K562 (cell line): ENCODE data around the gene BCAS3. TPM values are rescaled to one million over a fixed set of nuclear protein-coding genes. Genes with fewer than 3 reads are reported as not detected.
A peak's percentile ranks its signal among the peaks of the same experiment; 100 is the strongest.

ENCODE experiments used
- ATAC-seq: fragments of 200-7000 bp; cut with Tn5 transposase; 3 replicates; pipeline ENCODE4 v1.9.1; 2020; ENCODE audit warnings: moderate library complexity
- BruUV-seq: library from RNA; stranded (reverse); fragments of 400-500 nt; replicated peaks from 2 replicates; lab custom pipeline; 2021; lab: Mats Ljungman, UMichigan
- CTCF ChIA-PET: fragments of 300-600 bp; formaldehyde crosslinking; extraction: SDS; loops from one replicate; lab custom pipeline; 2021; ENCODE audit warnings: low intra/inter-chr PET ratio; lab: Yijun Ruan, JAX
- POLR2A ChIA-PET: fragments of 300-600, 350-650 bp; sonication (Branson Sonifier 250); formaldehyde crosslinking; extraction: SDS; loops from one replicate; lab custom pipeline; 2021; ENCODE audit warnings: antibody characterized with exemption, inconsistent platforms; lab: Yijun Ruan, JAX
- DNase-seq, 4 experiments: peaks; one replicate each; pipeline versions ENCODE4 v3.0.0 to v3.0.0-alpha.2; 2011 to 2018; ENCODE audit warnings: low spot score in 3 of 4, mixed read lengths in 3 of 4; ENCODE audit errors: extremely low read depth in 1 of 4
- FAIRE-seq: peaks from 2 replicates; lab custom pipeline; 2011; peaks lifted over from hg19 to GRCh38; lab: Jason Lieb, UNC
- H2AFZ ChIP-seq: 2 replicates; pipeline ENCODE4 v1.6.0; 2011; ENCODE audit warnings: low read depth, low read length, control low read depth, inconsistent platforms
- H3K27ac ChIP-seq: fragments of 200-600 bp; 3 replicates; pipeline ENCODE4 v1.8.0; 2011; ENCODE audit warnings: low read depth, mild to moderate bottlenecking, control low read depth, inconsistent platforms, low read length, moderate library complexity, mixed read lengths; ENCODE audit errors: extremely low read depth
- H3K27me3 ChIP-seq, 2 experiments: fragments of 300-600 bp in 1 of 2; 2 replicates in 1 of 2; 3 replicates in 1 of 2; pipeline versions ENCODE4 v1.6.0 to v1.8.0; 2011; ENCODE audit warnings: inconsistent platforms in 2 of 2, low read length in 2 of 2, mild to moderate bottlenecking in 1 of 2, mixed read lengths in 1 of 2, moderate library complexity in 1 of 2; ENCODE audit not compliant: control insufficient read depth in 2 of 2, insufficient read depth in 2 of 2
- H3K36me3 ChIP-seq: fragments of 300-600 bp; 3 replicates; pipeline ENCODE4 v1.8.0; 2011; ENCODE audit warnings: mild to moderate bottlenecking, low read length, inconsistent platforms; ENCODE audit not compliant: control insufficient read depth, insufficient read depth
- H3K4me1 ChIP-seq, 2 experiments: fragments of 200-600 bp in 1 of 2; replicated peaks in 1 of 2; 2 replicates in 1 of 2; 3 replicates in 1 of 2; pipeline versions ENCODE4 v1.5.1 to v1.8.0; 2011; ENCODE audit warnings: inconsistent platforms in 2 of 2, low read length in 2 of 2, mild to moderate bottlenecking in 1 of 2, mixed read lengths in 1 of 2, moderate library complexity in 1 of 2; ENCODE audit not compliant: control insufficient read depth in 2 of 2, insufficient read depth in 2 of 2
- H3K4me2 ChIP-seq: 2 replicates; pipeline ENCODE4 v1.6.1; 2011; ENCODE audit warnings: low read length, control low read depth, inconsistent platforms, mixed read lengths; ENCODE audit not compliant: insufficient read depth
- H3K4me3 ChIP-seq: fragments of 200-600 bp; sonication (generic), shearing (Covaris generic); 2 replicates; pipeline ENCODE4 v1.5.1; 2016; ENCODE audit warnings: control low read depth, inconsistent platforms
- H3K79me2 ChIP-seq: fragments of 200-600 bp; 3 replicates; pipeline ENCODE4 v1.8.0; 2011; ENCODE audit warnings: low read length, inconsistent platforms; ENCODE audit not compliant: control insufficient read depth, insufficient read depth
- H3K9ac ChIP-seq, 2 experiments: 2 replicates each; pipeline versions ENCODE4 v1.6.0 to v1.6.1; 2011; ENCODE audit warnings: low read depth in 2 of 2, low read length in 2 of 2, control low read depth in 1 of 2, inconsistent platforms in 1 of 2, mild to moderate bottlenecking in 1 of 2, mixed read lengths in 1 of 2; ENCODE audit not compliant: insufficient read depth in 1 of 2
- H3K9me1 ChIP-seq: one replicate; pipeline ENCODE4 v1.6.0; 2011; ENCODE audit warnings: inconsistent platforms, mild to moderate bottlenecking, low read length, moderate library complexity; ENCODE audit not compliant: control insufficient read depth, insufficient read depth
- H3K9me3 ChIP-seq: replicated peaks from 2 replicates; pipeline ENCODE4 v1.5.1; 2011; ENCODE audit warnings: low read depth, low read length, inconsistent platforms; ENCODE audit not compliant: control insufficient read depth, insufficient read depth
- H4K20me1 ChIP-seq: replicated peaks from 2 replicates; pipeline ENCODE4 v1.6.1; 2011; ENCODE audit warnings: low read length, inconsistent platforms, mixed read lengths; ENCODE audit not compliant: control insufficient read depth, insufficient read depth
- STAT5A ChIP-seq: IDR thresholded peaks from 2 replicates; pipeline ENCODE4 v1.6.1; 2012; ENCODE audit warnings: low read length, inconsistent platforms, borderline replicate concordance
- WGBS: fragments of 100-300 bp; shearing (Covaris generic); methylation state at CpG from one replicate; pipeline ENCODE4 v1.1.6; 2016; ENCODE audit warnings: low coverage, mixed read lengths; ENCODE audit not compliant: insufficient coverage; ENCODE audit errors: missing lambda C conversion rate; 5-methylcytosine and 5-hydroxymethylcytosine counted together
- in situ Hi-C: fragments of 300-500 bp; cut with MboI; formaldehyde crosslinking; loops from 4 replicates; pipeline ENCODE4 v1.15.0; 2018; ENCODE audit warnings: inconsistent platforms, mixed read lengths
- intact Hi-C: fragments of 100-400 bp; cut with micrococcal nuclease; formaldehyde crosslinking; loops from 2 replicates; pipeline ENCODE4 v1.14.2; 2022
- polyA plus RNA-seq, 8 experiments: library from polyadenylated mRNA; depleted of rRNA in 4 of 8; stranded (reverse) in 5 of 8; unstranded in 3 of 8; fragments of >200 nt; fragmentation: Nextera tagmentation in 2 of 8; fragmentation: Illumina TruSeq in 1 of 8; extraction: Ambion mirVana in 2 of 8; extraction: Trizol in 1 of 8; gene quantifications; 2 replicates each; pipeline versions ENCODE4 v1.2.1 to v1.2.3, GENCODE V29; 2011 to 2014; ENCODE audit warnings: inconsistent platforms in 1 of 8, missing spikeins in 1 of 8
- total RNA-seq, 7 experiments: library from RNA; depleted of rRNA in 6 of 7; stranded (reverse); fragments of >200 nt in 6 of 7; fragmentation: Illumina TruSeq in 2 of 7; extraction: Trizol in 2 of 7; gene quantifications; 2 replicates each; pipeline versions ENCODE4 v1.2.1 to v1.2.3, GENCODE V29; 2011 to 2021; ENCODE audit warnings: low replicate concordance in 1 of 7
- TF ChIP-seq, protein P1 (sequence below), 3 experiments: fragments of 200-800 bp in 1 of 3; fragments of 250-450 bp in 1 of 3; fragments of 450-650 bp in 1 of 3; sonication (Bioruptor Pico) in 1 of 3; sonication (Bioruptor generic) in 1 of 3; formaldehyde crosslinking in 1 of 3; IDR thresholded peaks; 2 replicates each; pipeline versions ENCODE4 v1.6.1 to v1.8.0; 2016 to 2022; ENCODE audit warnings: mild to moderate bottlenecking in 2 of 3, missing genetic modification characterization in 2 of 3, missing compliant biosample characterization in 1 of 3, moderate library complexity in 1 of 3

The BCAS3 gene
- total and polyA plus RNA-seq, 9 of the 15 experiments (the other 6 are each of a cell fraction or from before 2014, with no cell fraction given) = 1.9 to 5.5 (median 3.5) TPM

DNA sequence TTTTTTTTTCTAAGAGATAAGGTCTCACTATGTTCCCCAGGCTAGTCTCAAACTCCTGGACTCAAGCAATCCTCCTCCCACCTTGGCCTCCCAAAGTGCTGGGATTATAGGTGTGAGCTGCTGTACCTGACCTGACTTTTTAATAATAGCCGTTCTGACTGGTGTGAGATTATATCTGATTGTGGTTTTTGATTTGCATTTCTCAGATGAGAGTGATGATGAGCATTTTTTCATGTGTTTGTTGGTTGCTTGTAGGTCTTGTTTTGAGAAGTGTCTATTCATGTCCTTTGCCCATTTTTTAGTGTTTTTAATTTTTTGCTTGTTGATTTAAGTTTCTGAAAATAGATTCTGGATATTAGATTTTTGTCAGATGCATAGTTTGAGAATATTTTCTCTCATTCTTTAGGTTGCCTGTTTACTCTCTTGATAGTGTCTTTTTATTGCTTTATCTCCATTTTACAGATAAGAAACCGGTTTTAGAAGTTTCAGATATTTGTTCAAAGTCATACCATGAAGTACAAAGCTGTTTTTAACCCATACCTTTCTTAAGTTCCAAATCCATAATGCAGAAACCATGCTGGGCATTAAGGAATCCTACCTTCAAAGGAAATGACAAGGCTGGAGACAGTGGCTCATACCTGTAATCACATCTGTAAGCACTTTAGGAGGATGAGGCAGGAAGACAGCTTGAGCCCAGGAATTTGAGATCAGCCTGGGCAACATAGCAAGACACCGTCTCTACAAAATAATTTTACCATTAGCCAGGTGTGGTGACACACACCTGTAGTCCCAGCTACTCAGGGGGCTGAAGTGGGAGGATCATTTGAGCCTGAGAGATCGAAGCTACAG lies 553.5 kb downstream of the BCAS3 start:
- Histone ChIP-seq H4K20me1 (0 out of 2 replicates have a peak, but pooled peaks cover 5% of the 10 kb centered on the region), H3K27ac (no peak overlapping the region), H3K4me3 (no peak overlapping the region), H3K4me2 (no peak overlapping the region), H3K9me3 (no peaks in the 10 kb centered on the region), H2AFZ (no peak overlapping the region), H3K9ac (no peak overlapping the region), H3K9me1 (no peaks in the 10 kb centered on the region), H3K36me3 (no peaks in the 10 kb centered on the region), H3K27me3 (peaks cover 0 to 7% of the 10 kb centered on the region in 2 experiments; a peak in 2 of 5 replicates), H3K79me2 (no peaks in the 10 kb centered on the region), H3K4me1 (no peaks in the 10 kb centered on the region)
- no peak for DNase-seq
- intact Hi-C loops = no loop called here
- in situ Hi-C loops = no loop called here
- no TSS peak for BruUV-seq
- POLR2A ChIA-PET = no interaction called here
- CTCF ChIA-PET = no interaction called here
- no peak for FAIRE-seq
- TF ChIP-seq STAT5A = no peak
- TF ChIP-seq, protein P1, sequence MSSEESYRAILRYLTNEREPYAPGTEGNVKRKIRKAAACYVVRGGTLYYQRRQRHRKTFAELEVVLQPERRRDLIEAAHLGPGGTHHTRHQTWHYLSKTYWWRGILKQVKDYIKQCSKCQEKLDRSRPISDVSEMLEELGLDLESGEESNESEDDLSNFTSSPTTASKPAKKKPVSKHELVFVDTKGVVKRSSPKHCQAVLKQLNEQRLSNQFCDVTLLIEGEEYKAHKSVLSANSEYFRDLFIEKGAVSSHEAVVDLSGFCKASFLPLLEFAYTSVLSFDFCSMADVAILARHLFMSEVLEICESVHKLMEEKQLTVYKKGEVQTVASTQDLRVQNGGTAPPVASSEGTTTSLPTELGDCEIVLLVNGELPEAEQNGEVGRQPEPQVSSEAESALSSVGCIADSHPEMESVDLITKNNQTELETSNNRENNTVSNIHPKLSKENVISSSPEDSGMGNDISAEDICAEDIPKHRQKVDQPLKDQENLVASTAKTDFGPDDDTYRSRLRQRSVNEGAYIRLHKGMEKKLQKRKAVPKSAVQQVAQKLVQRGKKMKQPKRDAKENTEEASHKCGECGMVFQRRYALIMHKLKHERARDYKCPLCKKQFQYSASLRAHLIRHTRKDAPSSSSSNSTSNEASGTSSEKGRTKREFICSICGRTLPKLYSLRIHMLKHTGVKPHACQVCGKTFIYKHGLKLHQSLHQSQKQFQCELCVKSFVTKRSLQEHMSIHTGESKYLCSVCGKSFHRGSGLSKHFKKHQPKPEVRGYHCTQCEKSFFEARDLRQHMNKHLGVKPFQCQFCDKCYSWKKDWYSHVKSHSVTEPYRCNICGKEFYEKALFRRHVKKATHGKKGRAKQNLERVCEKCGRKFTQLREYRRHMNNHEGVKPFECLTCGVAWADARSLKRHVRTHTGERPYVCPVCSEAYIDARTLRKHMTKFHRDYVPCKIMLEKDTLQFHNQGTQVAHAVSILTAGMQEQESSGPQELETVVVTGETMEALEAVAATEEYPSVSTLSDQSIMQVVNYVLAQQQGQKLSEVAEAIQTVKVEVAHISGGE (CRISPR knock-in tag; IDR thresholded peaks at IDR 0.05) = peak in 1 of 3 experiments; percentile 69; a peak in 2 of 6 replicates
- ATAC-seq = no peak
- 2% methylated on average over 4 of the region's 4 CpGs for WGBS
